Measurements from ENCODE around the gene SVIL. TPM values are rescaled to one million over a fixed set of nuclear protein-coding genes. Genes with fewer than 3 reads are reported as not detected.

Gene SVIL
- total and polyA plus RNA-seq, 2 donors (not counting 1 experiment from before 2014, with no cell fraction given) = 0.74 to 0.88 TPM

DNA sequence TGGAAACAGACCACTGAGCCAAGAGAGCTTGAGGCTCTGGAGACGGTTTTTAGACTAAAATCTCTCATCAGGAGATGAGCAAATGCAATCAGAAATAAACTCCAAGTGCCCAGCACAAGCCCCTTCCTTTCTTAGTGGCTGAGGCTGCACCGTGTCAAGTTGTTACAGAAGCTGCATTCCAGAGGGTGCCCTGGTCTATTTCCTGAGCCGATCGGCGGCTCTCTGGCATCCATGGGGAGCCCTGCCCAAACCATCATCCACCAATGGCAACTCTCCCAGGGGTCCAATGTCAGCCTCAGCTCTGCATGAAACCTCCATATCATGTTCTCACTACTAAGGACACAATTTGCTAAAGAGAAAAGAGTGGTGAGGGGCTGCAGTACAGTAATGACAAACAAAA lies 89.6 kb downstream of the SVIL start:
- no peak overlapping the region for H3K4me3 ChIP-seq (ENCODE audit: control extremely low read depth in 1 of 5, extremely low read depth in 1 of 5, insufficient read depth in 1 of 5, low read depth in 2 of 5, low read length in 4 of 5)
- H3K4me1 ChIP-seq (ENCODE audit: control insufficient read depth in 2 of 2, insufficient read depth in 2 of 2, low read length in 2 of 2) = peaks cover 0 to 3% of the 10 kb centered on the region in 2 donors
- Mint-ChIP-seq H3K4me1 (no peaks in the 10 kb centered on the region), H3K27ac (no peak overlapping the region), H3K9me3 (ENCODE audit: insufficient read depth) (no peaks in the 10 kb centered on the region), H3K4me3 (no peak overlapping the region), H3K27me3 (peaks cover 4% of the 10 kb centered on the region)
- H3K79me2 ChIP-seq (ENCODE audit: control insufficient read depth, insufficient read depth, low read length) = no peaks in the 10 kb centered on the region
- H3K9ac ChIP-seq (ENCODE audit: low read length) = no peak overlapping the region
- H3K9me3 ChIP-seq (ENCODE audit: control extremely low read depth in 1 of 3, control insufficient read depth in 2 of 3, insufficient read depth in 1 of 3, low read length in 2 of 3) = no peaks in the 10 kb centered on the region
- intact Hi-C loops (cut with micrococcal nuclease) = no loop called here
- no peaks in the 10 kb centered on the region for H3K27me3 ChIP-seq (replicated peaks in 1 of 4; ENCODE audit: control extremely low read depth in 1 of 4, control insufficient read depth in 3 of 4, insufficient read depth in 4 of 4, low read length in 3 of 4)
- 50% methylated on average over 2 of the region's 5 CpGs for WGBS (ENCODE audit: insufficient coverage)
- DNase-seq = no peak
- TF ChIP-seq, protein P1, sequence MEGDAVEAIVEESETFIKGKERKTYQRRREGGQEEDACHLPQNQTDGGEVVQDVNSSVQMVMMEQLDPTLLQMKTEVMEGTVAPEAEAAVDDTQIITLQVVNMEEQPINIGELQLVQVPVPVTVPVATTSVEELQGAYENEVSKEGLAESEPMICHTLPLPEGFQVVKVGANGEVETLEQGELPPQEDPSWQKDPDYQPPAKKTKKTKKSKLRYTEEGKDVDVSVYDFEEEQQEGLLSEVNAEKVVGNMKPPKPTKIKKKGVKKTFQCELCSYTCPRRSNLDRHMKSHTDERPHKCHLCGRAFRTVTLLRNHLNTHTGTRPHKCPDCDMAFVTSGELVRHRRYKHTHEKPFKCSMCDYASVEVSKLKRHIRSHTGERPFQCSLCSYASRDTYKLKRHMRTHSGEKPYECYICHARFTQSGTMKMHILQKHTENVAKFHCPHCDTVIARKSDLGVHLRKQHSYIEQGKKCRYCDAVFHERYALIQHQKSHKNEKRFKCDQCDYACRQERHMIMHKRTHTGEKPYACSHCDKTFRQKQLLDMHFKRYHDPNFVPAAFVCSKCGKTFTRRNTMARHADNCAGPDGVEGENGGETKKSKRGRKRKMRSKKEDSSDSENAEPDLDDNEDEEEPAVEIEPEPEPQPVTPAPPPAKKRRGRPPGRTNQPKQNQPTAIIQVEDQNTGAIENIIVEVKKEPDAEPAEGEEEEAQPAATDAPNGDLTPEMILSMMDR (IDR thresholded peaks at IDR 0.05) = no peak
- no peak for TF ChIP-seq EZH2 (IDR thresholded peaks at IDR 0.05; ENCODE audit: borderline replicate concordance, insufficient read depth, low read depth, low read length, poor library complexity, severe bottlenecking)
- H3K27ac ChIP-seq (ENCODE audit: low read length in 2 of 2) = no peak overlapping the region
- no peak overlapping the region for H3K4me2 ChIP-seq (replicated peaks; ENCODE audit: low read depth, low read length, poor library complexity, severe bottlenecking)
- no peak overlapping the region for H2AFZ ChIP-seq (ENCODE audit: insufficient read depth, low read depth, low read length, poor library complexity, severe bottlenecking)
- no peaks in the 10 kb centered on the region for H3K36me3 ChIP-seq (replicated peaks in 1 of 2; ENCODE audit: control extremely low read depth in 1 of 2, control insufficient read depth in 1 of 2, extremely low read depth in 1 of 2, insufficient read depth in 2 of 2, low read length in 1 of 2)
- ChIA-PET POLR2A (no interaction called here), CTCF (no interaction called here)
- no peak for ATAC-seq (ENCODE audit: low read depth)
- no peaks in the 10 kb centered on the region for H4K20me1 ChIP-seq (ENCODE audit: control insufficient read depth, insufficient read depth, low read length, poor library complexity, severe bottlenecking)

DNA sequence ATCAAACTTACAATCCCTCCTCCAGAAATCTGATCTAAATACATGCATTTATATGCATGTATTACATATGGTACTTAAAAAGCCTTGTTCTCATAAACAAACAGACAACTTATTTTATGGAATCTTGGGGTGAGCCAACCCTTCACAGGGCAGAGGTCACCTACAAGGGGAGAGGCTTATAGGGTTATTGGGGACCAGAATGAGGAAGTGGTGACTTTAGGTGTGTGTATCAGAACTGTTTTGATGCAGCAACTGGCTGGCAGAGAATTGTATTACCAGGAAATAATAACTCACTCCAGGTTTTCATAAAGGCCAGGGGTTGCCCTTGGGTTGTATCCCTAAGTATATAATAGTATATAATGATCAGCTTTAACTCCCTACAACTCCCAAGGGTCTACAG lies 91.1 kb downstream of the SVIL start:
- no peaks in the 10 kb centered on the region for H4K20me1 ChIP-seq (ENCODE audit: control insufficient read depth, insufficient read depth, low read length, poor library complexity, severe bottlenecking)
- no peak overlapping the region for H3K9ac ChIP-seq (ENCODE audit: low read length)
- no peak overlapping the region for H3K4me3 Mint-ChIP-seq
- CTCF ChIA-PET = no interaction called here
- no peaks in the 10 kb centered on the region for H3K9me3 ChIP-seq (ENCODE audit: control extremely low read depth in 1 of 3, control insufficient read depth in 2 of 3, insufficient read depth in 1 of 3, low read length in 2 of 3)
- H3K36me3 ChIP-seq (replicated peaks in 1 of 2; ENCODE audit: control extremely low read depth in 1 of 2, control insufficient read depth in 1 of 2, extremely low read depth in 1 of 2, insufficient read depth in 2 of 2, low read length in 1 of 2) = no peaks in the 10 kb centered on the region
- no peak overlapping the region for H3K27ac ChIP-seq (ENCODE audit: low read length in 2 of 2)
- peaks cover 0 to 3% of the 10 kb centered on the region in 2 donors for H3K4me1 ChIP-seq (ENCODE audit: control insufficient read depth in 2 of 2, insufficient read depth in 2 of 2, low read length in 2 of 2)
- POLR2A ChIA-PET = no interaction called here
- no peak overlapping the region for H3K4me3 ChIP-seq (ENCODE audit: control extremely low read depth in 1 of 5, extremely low read depth in 1 of 5, insufficient read depth in 1 of 5, low read depth in 2 of 5, low read length in 4 of 5)
- DNase-seq = no peak
- H3K9me3 Mint-ChIP-seq (ENCODE audit: insufficient read depth) = no peaks in the 10 kb centered on the region
- no peak for ATAC-seq (ENCODE audit: low read depth)
- peaks cover 4% of the 10 kb centered on the region for H3K27me3 Mint-ChIP-seq
- no peak overlapping the region for H2AFZ ChIP-seq (ENCODE audit: insufficient read depth, low read depth, low read length, poor library complexity, severe bottlenecking)
- H3K27ac Mint-ChIP-seq = no peak overlapping the region
- intact Hi-C loops (cut with micrococcal nuclease) = no loop called here
- no peak for TF ChIP-seq EZH2 (IDR thresholded peaks at IDR 0.05; ENCODE audit: borderline replicate concordance, insufficient read depth, low read depth, low read length, poor library complexity, severe bottlenecking)
- TF ChIP-seq, protein P1 (IDR thresholded peaks at IDR 0.05) = no peak
- no peaks in the 10 kb centered on the region for H3K79me2 ChIP-seq (ENCODE audit: control insufficient read depth, insufficient read depth, low read length)
- no peak overlapping the region for H3K4me2 ChIP-seq (replicated peaks; ENCODE audit: low read depth, low read length, poor library complexity, severe bottlenecking)
- no peaks in the 10 kb centered on the region for H3K4me1 Mint-ChIP-seq
- no peaks in the 10 kb centered on the region for H3K27me3 ChIP-seq (replicated peaks in 1 of 4; ENCODE audit: control extremely low read depth in 1 of 4, control insufficient read depth in 3 of 4, insufficient read depth in 4 of 4, low read length in 3 of 4)
